GM19351 (cell line): ENCODE measurements around the gene ANKRD23.
A peak's percentile ranks its signal among the peaks of the same experiment; 100 is the strongest.

Source experiments
- ATAC-seq: cut with Tn5 transposase; IDR thresholded peaks from one replicate; pipeline ENCODE4 v1.9.1; 2021; ENCODE audit warnings: mild to moderate bottlenecking, moderate library complexity; ENCODE audit not compliant: unreplicated experiment

The ANKRD23 gene

DNA sequence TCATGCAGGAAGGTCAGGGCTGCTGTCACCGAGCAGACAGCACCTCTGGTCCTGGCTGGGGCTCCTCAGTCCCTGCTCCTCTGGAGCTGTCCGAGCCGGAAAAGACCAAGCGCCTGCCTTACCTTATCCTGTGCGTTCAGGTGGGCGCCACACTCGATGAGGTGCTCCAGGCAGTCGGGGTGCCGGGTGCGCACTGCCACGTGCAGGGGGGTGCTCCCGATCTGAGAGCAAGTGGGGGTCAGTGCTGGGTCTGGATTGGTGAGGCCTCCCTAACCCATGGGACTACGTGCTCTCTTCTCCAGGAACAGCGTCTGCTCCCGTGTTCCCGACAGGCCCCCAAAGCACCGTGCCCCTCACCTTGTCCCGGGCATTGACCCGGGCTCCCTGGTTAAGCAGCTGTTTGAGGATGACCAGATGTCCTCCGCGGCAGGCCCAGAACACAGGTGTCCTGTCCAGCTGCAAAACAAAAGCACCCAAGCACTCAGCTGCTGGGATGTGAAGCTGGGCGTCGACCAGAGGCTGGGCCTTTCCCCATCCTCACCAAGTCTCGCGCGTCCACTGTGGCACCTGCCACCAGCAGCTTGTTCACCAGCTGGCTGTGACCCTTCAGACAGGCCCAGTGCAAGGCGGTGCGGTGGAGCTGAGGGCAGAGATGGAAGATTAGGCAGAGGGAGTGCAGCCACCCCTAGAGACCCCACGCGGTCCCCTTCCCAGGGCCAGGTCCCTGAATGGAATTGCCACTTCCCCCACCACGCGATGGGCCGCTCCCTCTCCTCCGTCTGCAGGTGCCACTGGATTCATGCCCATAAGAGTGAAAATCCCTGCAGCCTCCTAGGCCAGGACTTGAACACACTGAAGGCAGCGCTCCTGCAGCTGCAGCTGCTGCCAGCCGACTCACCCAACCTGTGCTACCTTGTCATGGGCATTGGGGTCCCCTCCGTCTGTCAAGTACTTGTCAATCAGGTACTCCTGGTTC is 3.7 kb downstream of the ANKRD23 start:
- ATAC-seq: no peak

DNA sequence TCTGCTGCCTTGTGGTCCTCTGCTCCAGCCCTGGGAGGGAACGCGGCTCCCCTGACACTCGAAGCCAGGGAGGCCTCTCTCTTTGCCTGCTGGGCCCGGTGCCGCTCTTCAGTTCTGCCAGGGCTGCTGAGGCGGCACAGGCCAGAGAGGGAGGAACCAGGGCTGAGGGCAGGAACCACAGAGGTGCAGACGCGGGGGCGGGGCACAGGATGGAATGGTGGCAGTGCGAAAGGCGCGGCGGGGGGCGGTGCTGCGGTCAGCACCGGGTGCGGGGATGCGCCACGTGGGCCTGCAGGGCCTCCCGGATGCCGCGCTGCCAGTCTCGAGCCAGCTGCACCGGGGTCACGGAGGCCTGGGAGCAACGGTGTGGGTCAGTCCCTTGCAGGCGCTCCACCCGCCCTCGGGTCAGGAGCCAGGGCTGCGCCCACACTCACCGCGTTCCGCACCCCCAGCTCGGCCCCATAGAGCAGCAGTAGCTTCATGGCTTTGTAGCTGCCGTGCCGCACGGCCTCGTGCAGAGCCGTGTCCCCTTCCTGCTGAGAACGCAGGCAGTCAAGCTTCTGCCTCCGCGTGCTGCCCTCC is 4.4 kb downstream of the ANKRD23 start:
- ATAC-seq: peak; percentile 48

DNA sequence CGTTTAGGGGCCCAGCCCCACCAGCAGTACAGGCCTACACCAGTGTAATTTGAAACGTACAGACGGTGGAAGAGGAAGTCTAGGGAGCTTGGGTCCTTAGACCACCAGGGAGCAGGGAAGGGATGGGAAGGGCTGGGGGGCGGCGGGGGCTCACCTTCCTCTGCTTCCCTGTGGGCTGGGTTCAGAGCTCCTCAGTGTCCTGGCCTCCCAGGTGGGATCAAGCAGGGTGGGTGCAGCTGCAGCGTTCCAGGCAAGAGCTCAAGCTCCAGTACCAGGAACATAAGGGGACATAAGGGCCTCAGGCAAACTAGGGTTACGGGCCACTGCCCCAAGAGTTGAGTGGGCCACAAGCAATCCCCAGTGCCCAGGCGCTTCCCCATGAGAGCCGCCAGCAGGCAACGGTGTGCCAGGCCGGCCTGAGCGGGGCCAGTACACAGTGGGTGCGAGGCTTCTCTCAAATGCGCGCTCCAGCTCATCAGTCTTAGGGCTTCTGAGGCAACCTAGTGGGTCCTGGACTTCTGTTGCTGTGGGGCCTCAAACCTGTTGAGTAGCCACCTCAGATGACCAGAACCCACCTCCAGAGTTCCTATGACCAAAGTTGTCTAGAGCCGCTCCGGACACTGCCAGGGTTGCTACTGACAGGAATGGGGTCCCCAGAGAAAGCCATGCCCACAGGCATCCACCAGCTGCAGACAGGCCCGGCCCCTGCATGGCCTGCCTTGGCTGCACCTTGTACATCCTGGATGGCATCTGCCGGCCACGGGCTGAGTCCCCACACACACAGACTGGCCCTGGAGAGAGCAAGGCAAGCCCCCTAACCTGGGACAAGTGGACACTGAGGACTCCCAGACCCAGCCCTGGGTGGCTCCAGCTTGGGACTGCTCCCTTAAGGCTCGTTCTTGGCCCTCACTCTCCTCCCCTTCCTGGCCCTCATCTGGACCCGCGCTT is 5.2 kb downstream of the ANKRD23 start:
- ATAC-seq: no peak

DNA sequence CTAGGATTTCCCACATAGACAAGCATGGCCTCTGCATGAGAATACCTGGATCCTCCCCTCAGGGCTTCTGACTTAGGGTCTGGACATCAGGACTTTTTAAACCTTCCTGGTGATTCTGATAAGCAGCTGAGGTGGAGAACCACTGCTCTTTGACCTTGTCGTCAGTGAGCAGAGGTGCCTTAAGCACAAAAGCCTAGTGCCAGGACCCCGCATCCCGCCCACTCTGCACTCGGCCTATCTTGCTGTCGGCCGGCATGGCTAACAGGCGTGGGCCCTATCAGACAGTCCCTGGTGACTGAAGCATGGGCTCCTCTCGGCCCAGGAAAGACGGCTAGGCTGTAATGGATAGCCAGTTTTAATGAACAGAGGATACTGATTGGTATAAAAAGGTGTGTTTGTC is 6.2 kb downstream of the ANKRD23 start:
- no peak for ATAC-seq

DNA sequence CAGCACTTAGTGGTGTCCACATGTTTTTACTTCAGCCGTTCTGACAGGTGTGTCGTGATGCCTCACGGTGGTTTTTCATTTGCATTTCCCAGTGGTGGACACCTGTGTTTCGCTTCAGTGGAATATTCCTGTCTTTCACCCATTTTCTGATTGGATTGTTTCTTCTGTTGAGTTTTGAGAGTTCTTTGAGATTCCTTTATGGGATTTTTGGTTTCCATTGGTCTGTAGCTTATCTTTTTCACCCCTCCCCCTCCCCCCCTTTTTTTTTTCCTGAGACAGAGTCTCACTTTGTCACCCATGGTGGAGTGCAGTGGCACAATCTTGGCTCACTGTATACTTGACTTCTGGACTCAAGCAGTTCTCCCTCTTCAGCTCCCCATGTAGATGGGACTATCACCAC is 8.0 kb downstream of the ANKRD23 start:
- no peak for ATAC-seq

- no peak for ATAC-seq
Observed at GRCh38 chr2:96832754-96833507, 10.9 kb downstream of the ANKRD23 start.

DNA sequence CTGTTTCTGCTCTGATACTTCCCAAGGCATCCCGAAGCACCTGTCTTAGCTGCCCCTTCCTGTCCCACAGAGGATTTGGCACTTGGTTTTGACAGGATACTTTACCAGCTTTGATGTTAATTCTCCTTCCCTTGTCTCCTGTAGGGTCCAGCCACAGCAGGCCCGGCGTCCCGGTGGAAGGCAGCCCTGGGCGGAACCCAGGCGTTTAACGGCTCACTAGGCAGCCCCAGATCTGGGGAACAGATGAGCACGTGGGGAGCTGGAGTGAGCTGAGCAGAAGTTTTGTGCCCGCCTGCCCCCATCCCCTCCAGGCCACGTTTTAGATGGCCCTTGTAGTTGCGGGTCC is 11.4 kb downstream of the ANKRD23 start:
- no peak for ATAC-seq

- ATAC-seq: no peak
Observed at GRCh38 chr2:96831679-96832078, 12.1 kb downstream of the ANKRD23 start.

GRCh38 chr2:96830044-96830562 is 13.7 kb downstream of the ANKRD23 start:
- no peak for ATAC-seq

DNA sequence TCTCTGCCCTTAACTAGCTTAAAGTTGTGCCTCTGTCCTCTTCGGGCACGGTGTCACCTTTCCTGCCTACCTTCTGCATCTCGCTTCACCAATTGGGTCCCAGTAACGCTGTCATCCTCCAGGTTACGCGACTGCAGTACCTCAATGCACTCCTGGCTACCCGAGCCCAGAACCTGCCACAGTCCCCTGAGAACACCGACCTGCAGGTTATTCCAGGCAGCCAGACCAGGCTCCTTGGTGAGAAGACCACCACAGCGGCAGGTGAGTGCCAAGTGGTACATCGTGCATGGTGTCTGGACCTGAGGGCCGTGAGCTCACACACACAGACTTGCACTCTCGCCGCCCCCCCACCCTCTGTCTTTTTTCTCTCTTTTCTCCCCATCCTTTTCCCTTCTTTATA is 14.9 kb downstream of the ANKRD23 start:
- ATAC-seq: no peak

- ATAC-seq: no peak
Observed at GRCh38 chr2:96828436-96828835, 15.4 kb downstream of the ANKRD23 start.

GRCh38 chr2:96826546-96827278 is 17.1 kb downstream of the ANKRD23 start:
- no peak for ATAC-seq

GRCh38 chr2:96825057-96825456 is 18.8 kb downstream of the ANKRD23 start:
- ATAC-seq: no peak

GRCh38 chr2:96824079-96824870 is 19.5 kb downstream of the ANKRD23 start:
- no peak for ATAC-seq

DNA sequence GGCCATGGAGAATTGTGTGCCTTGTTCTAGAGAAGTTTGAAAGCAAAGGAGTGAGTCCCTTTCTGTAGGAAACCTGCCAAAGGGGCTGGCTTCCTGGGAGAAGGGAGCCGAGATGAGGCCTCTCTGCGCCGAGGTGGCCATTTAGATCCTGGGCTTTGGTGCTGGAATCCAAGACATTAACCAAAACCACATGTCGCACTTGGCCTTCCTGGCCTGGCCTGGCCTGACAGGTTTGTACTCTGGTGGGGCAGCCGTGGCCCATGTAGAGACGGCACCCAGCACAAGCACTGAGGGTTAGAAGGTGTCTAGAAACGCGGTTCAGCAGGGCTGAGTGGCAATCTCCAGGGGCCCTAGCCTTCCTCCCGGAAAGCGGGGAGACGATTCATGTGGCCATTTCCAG is 20.6 kb downstream of the ANKRD23 start:
- no peak for ATAC-seq

GRCh38 chr2:96822786-96823185 is 21.0 kb downstream of the ANKRD23 start:
- ATAC-seq: no peak

DNA sequence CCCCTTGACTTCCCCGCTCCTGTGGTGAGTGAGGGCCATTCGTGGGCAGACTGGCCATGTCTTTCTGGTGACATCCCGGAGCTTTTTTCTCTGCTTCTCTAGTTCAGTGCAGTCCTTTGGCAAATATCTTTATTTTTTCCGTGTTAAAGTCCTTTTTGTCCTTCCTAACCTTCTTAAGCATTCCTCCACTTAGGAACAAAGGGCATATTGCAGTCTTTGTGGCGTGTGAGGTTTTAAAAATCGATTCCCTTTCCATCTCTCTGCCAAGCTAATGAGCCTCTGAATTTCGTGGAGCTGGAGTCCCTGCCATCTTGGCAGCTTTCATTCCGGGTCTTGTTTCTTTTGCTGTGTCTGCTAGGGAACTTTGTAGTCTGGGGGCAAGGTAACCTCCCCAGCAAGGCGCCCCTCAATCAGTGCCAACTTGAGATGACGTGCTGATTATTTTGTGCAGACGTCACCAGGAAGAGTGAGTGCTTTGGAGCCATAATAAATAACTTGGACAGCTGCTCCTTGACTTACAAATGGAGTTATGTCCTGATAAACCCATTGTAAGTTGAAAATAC is 22.6 kb downstream of the ANKRD23 start:
- ATAC-seq: no peak

DNA sequence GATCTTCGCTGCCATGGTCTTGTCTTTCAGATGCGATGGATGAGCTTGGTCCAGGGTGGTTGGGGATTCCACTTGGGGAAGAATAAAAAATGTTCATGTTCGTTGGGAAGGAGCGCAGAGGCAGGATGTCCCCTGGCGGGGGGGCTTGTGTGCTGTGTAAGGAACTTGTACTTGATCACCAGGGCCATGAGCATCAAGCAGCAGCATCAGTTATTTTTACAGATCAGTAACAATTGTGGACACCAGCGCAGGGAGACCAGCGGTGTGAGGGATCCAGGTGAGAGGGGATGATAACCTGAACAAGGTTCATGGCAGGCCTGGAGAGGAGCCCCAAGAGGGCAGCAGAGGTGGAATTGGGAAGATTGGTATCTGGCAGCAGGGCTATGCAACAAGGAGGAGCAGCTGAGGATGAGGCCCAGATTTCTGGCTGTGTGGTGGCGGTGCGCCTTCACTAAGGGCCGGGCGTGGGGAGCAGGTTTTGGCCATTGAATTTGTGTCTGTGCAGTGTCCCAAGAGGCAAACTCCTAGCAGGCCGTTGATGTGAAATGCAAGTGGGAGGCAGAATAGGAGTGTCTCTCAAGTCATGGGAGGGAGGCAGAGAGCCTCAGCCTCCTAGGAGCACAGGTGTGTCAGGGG is 23.8 kb downstream of the ANKRD23 start:
- ATAC-seq: no peak
